HL-60 (cell line): Measurements from ENCODE around the gene ANKRD28.

ENCODE experiments used
- DNase-seq, 2 experiments: peaks; one replicate each; pipeline ENCODE4 v3.0.0-alpha.2; 2010 to 2020; ENCODE audit warnings: low read depth in 1 of 2, low spot score in 1 of 2
- H3K27ac ChIP-seq: fragments of 250-450 bp; sonication (Bioruptor Pico); replicated peaks from 2 replicates; pipeline ENCODE4 v1.5.1; 2020; ENCODE audit warnings: mild to moderate bottlenecking, moderate library complexity
- H3K27me3 ChIP-seq: fragments of 250-450 bp; sonication (Bioruptor Pico); 2 replicates; pipeline ENCODE4 v1.5.1; 2021; ENCODE audit warnings: mild to moderate bottlenecking, moderate library complexity; ENCODE audit not compliant: insufficient read depth, poor library complexity, severe bottlenecking
- H3K4me3 ChIP-seq: replicated peaks from 2 replicates; pipeline ENCODE4 v1.5.1; 2011; ENCODE audit warnings: mild to moderate bottlenecking, control low read depth, low read length; ENCODE audit not compliant: insufficient read depth
- CTCF ChIP-seq: IDR thresholded peaks from one replicate; pipeline ENCODE4 v1.5.1; 2011; ENCODE audit warnings: low read length, control low read depth, inconsistent platforms; ENCODE audit not compliant: insufficient read depth
- GABPA ChIP-seq: IDR thresholded peaks from 2 replicates; pipeline ENCODE4 v1.6.1; 2012; ENCODE audit warnings: low read depth
- POLR2AphosphoS5 ChIP-seq: IDR thresholded peaks from 2 replicates; pipeline ENCODE4 v1.6.1; 2012; ENCODE audit warnings: low read depth
- SPI1 ChIP-seq: IDR thresholded peaks from 2 replicates; pipeline ENCODE4 v1.6.1; 2012; ENCODE audit warnings: low read depth, mild to moderate bottlenecking, borderline replicate concordance
- TF ChIP-seq, protein P1 (sequence below): IDR thresholded peaks from 2 replicates; pipeline ENCODE4 v1.6.1; 2012; ENCODE audit warnings: low read depth; ENCODE audit not compliant: insufficient replicate concordance

ANKRD28 gene

GRCh38 chr3:15723624-15723884 lies 74.2 kb downstream of the ANKRD28 start:
- no peak for DNase-seq
- H3K27me3 ChIP-seq: no peaks in the 10 kb centered on the region
- H3K4me3 ChIP-seq: no peak overlapping the region
- TF ChIP-seq, protein P1, sequence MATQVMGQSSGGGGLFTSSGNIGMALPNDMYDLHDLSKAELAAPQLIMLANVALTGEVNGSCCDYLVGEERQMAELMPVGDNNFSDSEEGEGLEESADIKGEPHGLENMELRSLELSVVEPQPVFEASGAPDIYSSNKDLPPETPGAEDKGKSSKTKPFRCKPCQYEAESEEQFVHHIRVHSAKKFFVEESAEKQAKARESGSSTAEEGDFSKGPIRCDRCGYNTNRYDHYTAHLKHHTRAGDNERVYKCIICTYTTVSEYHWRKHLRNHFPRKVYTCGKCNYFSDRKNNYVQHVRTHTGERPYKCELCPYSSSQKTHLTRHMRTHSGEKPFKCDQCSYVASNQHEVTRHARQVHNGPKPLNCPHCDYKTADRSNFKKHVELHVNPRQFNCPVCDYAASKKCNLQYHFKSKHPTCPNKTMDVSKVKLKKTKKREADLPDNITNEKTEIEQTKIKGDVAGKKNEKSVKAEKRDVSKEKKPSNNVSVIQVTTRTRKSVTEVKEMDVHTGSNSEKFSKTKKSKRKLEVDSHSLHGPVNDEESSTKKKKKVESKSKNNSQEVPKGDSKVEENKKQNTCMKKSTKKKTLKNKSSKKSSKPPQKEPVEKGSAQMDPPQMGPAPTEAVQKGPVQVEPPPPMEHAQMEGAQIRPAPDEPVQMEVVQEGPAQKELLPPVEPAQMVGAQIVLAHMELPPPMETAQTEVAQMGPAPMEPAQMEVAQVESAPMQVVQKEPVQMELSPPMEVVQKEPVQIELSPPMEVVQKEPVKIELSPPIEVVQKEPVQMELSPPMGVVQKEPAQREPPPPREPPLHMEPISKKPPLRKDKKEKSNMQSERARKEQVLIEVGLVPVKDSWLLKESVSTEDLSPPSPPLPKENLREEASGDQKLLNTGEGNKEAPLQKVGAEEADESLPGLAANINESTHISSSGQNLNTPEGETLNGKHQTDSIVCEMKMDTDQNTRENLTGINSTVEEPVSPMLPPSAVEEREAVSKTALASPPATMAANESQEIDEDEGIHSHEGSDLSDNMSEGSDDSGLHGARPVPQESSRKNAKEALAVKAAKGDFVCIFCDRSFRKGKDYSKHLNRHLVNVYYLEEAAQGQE: no peak
- no peak for TF ChIP-seq SPI1
- TF ChIP-seq CTCF: no peak
- TF ChIP-seq GABPA: no peak
- no peak for TF ChIP-seq POLR2AphosphoS5
- no peak overlapping the region for H3K27ac ChIP-seq

GRCh38 chr3:15722877-15723623 lies 74.7 kb downstream of the ANKRD28 start:
- no peak for DNase-seq
- Histone ChIP-seq H3K4me3 (no peak overlapping the region), H3K27ac (no peak overlapping the region), H3K27me3 (no peaks in the 10 kb centered on the region)
- no peak for TF ChIP-seq CTCF
- TF ChIP-seq SPI1: no peak
- no peak for TF ChIP-seq GABPA
- TF ChIP-seq, protein P1: no peak
- TF ChIP-seq POLR2AphosphoS5: no peak

GRCh38 chr3:15716178-15716577 lies 81.6 kb downstream of the ANKRD28 start:
- no peaks in the 10 kb centered on the region for H3K27me3 ChIP-seq

More at GRCh38 chr3:15716178-15716577, 81.6 kb downstream of the ANKRD28 start:
- Histone ChIP-seq H3K27ac (no peak overlapping the region), H3K4me3 (no peak overlapping the region)
- TF ChIP-seq CTCF (no peak), SPI1 (no peak), POLR2AphosphoS5 (no peak), GABPA (no peak)
- TF ChIP-seq, protein P1: no peak
- DNase-seq: no peak
